Measurements from ENCODE around the gene OBP2A.
"Not testable (repeated sequence)": the region's sequence is repeated elsewhere in the genome, so short reads cannot be mapped to it uniquely, and the experiment has no call there.

OBP2A gene

DNA sequence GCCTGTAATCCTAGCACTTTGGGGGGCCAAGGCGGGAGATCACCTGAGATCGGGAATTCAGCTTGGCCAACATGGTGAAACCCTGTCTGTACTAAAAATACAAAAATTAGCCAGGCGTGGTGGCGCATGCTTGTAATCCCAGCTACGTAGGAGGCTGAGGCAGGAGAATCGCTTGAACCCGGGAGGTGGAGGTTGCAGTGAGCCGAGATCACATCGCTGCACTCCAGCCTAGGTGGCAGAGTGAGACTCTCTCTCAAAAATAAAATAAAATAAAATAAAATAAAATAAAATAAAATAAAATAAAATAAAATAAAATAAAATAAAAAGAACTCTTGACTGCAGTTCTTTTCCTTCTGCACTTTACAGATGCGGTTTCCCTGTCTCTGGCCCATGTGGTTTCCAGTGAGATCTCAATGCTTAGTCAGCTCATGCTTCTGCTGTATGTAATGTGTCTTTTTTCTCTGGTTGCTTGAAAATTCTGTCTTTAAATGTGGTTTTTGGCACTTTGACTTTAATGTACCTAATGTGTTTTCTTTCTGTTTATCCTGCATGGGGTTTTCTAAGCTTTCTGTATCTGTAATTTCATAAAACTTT, 17.0 kb upstream of the OBP2A start:
- H3K4me1 Mint-ChIP-seq, CTCF ChIA-PET, H3K27me3 Mint-ChIP-seq, H3K9me3 Mint-ChIP-seq, H3K4me3 Mint-ChIP-seq, H3K27ac Mint-ChIP-seq, DNase-seq, H3K36me3 Mint-ChIP-seq: not testable (repeated sequence)

GRCh38 chr9:135530146-135530545, 15.8 kb upstream of the OBP2A start:
- DNase-seq, result no peak
- peaks cover 19% of the 10 kb centered on the region for H3K27me3 Mint-ChIP-seq
- H3K4me1 Mint-ChIP-seq, result no peaks in the 10 kb centered on the region
- H3K4me3 Mint-ChIP-seq, result no peak overlapping the region
- no peak overlapping the region for H3K27ac Mint-ChIP-seq
- H3K9me3 Mint-ChIP-seq, result no peaks in the 10 kb centered on the region
- CTCF ChIA-PET, result no interaction called here
- no peaks in the 10 kb centered on the region for H3K36me3 Mint-ChIP-seq

GRCh38 chr9:135531096-135531495, 14.8 kb upstream of the OBP2A start:
- Mint-ChIP-seq H3K9me3 (no peaks in the 10 kb centered on the region), H3K36me3 (no peaks in the 10 kb centered on the region), H3K27ac (no peak overlapping the region), H3K4me1 (no peaks in the 10 kb centered on the region), H3K4me3 (no peak overlapping the region), H3K27me3 (peaks cover 19% of the 10 kb centered on the region)
- CTCF ChIA-PET, result no interaction called here
- DNase-seq, result no peak

- Mint-ChIP-seq H3K27me3 (peaks cover 27% of the 10 kb centered on the region), H3K4me1 (no peaks in the 10 kb centered on the region), H3K36me3 (no peaks in the 10 kb centered on the region), H3K27ac (no peak overlapping the region), H3K9me3 (no peaks in the 10 kb centered on the region), H3K4me3 (no peak overlapping the region)
- DNase-seq, result no peak
- CTCF ChIA-PET, result interaction anchor here (1.2 kb wide), 1 partner anchor 28 kb away, joined by 3 read pairs; no protein-coding TSS in a partner anchor
Observed at GRCh38 chr9:135533113-135533512, 12.8 kb upstream of the OBP2A start.

DNA sequence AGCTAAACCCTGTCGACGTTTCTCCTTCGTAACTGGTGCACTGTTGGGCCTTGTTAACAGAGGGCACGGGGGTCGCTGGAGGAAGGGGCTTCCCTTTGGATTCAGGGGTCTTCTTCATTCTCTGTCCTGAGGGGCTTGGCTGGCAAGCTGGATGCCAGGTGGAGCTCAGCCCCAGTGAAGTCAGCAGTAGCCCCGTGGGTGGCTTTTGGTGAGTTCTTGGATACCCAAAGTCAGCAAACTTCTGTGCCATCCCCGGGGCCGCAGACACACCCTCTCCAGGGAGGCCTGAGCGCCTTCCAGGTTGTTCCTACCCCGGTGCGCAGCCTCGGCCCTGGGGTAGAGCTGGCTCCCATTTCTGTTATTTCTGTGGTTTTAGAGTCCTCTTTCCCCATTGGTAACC, 12.3 kb upstream of the OBP2A start:
- no peak for DNase-seq
- Mint-ChIP-seq H3K36me3 (no peaks in the 10 kb centered on the region), H3K9me3 (no peaks in the 10 kb centered on the region), H3K27me3 (peaks cover 27% of the 10 kb centered on the region), H3K4me3 (no peak overlapping the region), H3K27ac (no peak overlapping the region), H3K4me1 (no peaks in the 10 kb centered on the region)
- CTCF ChIA-PET, result interaction anchor here (1.2 kb wide), 1 partner anchor 29 kb away, joined by 3 read pairs; no protein-coding TSS in a partner anchor

DNA sequence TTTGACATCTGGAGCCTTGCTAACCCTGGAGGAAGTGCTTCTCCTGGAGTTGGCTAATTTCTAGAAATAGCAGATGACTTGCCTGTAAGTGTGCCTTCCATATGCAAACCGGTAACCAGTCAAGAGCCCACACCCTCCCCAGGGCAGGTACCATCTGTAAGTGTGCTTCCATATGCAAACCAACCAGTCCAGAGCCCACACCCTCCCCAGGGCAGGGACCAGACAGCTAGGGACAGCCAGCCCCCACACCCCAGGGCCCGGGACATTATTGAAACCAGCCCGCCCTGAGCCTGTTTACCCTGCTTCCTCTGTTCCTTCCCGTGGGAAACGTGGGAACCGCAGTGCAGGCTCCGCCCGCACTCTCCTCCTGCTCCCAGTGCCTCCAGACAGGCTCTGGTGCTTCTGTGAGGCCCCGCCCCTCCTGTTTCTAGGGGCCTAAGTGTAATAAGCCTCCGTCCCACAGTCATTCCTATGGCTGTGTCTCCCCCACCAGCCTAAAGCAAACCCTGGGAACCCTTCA, 11.7 kb upstream of the OBP2A start:
- not testable (repeated sequence) for DNase-seq, H3K4me1 Mint-ChIP-seq, H3K4me3 Mint-ChIP-seq, H3K36me3 Mint-ChIP-seq, H3K9me3 Mint-ChIP-seq, H3K27ac Mint-ChIP-seq
- peaks cover 27% of the 10 kb centered on the region for H3K27me3 Mint-ChIP-seq
- CTCF ChIA-PET, result interaction anchor here (1.2 kb wide), 1 partner anchor 29 kb away, joined by 3 read pairs; no protein-coding TSS in a partner anchor

GRCh38 chr9:135534826-135535225, 11.1 kb upstream of the OBP2A start:
- CTCF ChIA-PET, H3K4me3 Mint-ChIP-seq, H3K27ac Mint-ChIP-seq, H3K36me3 Mint-ChIP-seq, H3K9me3 Mint-ChIP-seq, DNase-seq, H3K4me1 Mint-ChIP-seq: not testable (repeated sequence)
- H3K27me3 Mint-ChIP-seq, result peaks cover 27% of the 10 kb centered on the region

GRCh38 chr9:135535631-135536030, 10.3 kb upstream of the OBP2A start:
- H3K9me3 Mint-ChIP-seq, CTCF ChIA-PET, H3K36me3 Mint-ChIP-seq, DNase-seq, H3K4me3 Mint-ChIP-seq, H3K4me1 Mint-ChIP-seq, H3K27ac Mint-ChIP-seq: not testable (repeated sequence)
- H3K27me3 Mint-ChIP-seq, result peaks cover 27% of the 10 kb centered on the region

- H3K27me3 Mint-ChIP-seq, result peaks cover 23% of the 10 kb centered on the region
- H3K36me3 Mint-ChIP-seq, result no peaks in the 10 kb centered on the region
- H3K4me3 Mint-ChIP-seq, result no peak overlapping the region
- no peak overlapping the region for H3K27ac Mint-ChIP-seq
- H3K9me3 Mint-ChIP-seq, result no peaks in the 10 kb centered on the region
- DNase-seq, result no peak
- CTCF ChIA-PET, result no interaction called here
- no peaks in the 10 kb centered on the region for H3K4me1 Mint-ChIP-seq
Observed at GRCh38 chr9:135536216-135536615, 9.7 kb upstream of the OBP2A start.

GRCh38 chr9:135543262-135543894, 2.5 kb upstream of the OBP2A start:
- H3K4me1 Mint-ChIP-seq, H3K27ac Mint-ChIP-seq, H3K4me3 Mint-ChIP-seq, DNase-seq, H3K36me3 Mint-ChIP-seq, H3K27me3 Mint-ChIP-seq, H3K9me3 Mint-ChIP-seq, CTCF ChIA-PET: not testable (repeated sequence)

DNA sequence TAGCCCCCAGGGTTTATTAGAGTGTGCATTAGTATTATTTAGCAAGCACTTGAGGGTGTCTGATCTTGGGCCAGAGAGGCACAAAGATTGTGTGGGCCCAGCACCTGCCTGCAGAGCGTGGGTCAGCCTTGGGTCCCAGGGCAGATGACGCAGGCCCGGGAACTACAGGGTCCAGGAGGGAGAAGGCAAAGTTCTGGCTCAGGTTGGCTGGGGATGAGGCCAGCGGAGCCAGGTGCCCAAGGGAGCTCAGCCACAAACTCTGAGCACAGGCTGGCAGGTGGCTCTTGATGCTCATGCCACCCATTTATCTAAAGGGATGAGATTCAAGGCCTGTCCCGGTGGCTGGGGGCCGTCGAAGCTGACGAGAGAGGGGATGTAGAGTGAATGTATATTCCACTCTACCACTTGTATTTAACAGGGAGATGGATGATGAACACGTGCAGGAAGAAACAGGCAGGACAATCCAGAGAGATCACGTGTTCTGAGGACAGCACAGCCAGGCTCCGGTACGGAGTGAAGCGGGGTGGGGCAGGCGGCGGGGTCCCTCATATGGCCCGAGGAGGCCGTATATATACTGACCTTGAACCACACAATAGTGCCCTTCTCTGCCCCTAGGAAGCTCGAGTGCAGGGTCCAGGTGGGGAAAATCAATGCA, 818 bp upstream of the OBP2A start:
- CTCF ChIA-PET, result no interaction called here
- Mint-ChIP-seq H3K27ac (peak overlapping the region; percentile 54), H3K9me3 (no peaks in the 10 kb centered on the region), H3K4me1 (no peaks in the 10 kb centered on the region), H3K27me3 (peaks cover 10% of the 10 kb centered on the region), H3K4me3 (no peak overlapping the region), H3K36me3 (no peaks in the 10 kb centered on the region)
- no peak for DNase-seq

DNA sequence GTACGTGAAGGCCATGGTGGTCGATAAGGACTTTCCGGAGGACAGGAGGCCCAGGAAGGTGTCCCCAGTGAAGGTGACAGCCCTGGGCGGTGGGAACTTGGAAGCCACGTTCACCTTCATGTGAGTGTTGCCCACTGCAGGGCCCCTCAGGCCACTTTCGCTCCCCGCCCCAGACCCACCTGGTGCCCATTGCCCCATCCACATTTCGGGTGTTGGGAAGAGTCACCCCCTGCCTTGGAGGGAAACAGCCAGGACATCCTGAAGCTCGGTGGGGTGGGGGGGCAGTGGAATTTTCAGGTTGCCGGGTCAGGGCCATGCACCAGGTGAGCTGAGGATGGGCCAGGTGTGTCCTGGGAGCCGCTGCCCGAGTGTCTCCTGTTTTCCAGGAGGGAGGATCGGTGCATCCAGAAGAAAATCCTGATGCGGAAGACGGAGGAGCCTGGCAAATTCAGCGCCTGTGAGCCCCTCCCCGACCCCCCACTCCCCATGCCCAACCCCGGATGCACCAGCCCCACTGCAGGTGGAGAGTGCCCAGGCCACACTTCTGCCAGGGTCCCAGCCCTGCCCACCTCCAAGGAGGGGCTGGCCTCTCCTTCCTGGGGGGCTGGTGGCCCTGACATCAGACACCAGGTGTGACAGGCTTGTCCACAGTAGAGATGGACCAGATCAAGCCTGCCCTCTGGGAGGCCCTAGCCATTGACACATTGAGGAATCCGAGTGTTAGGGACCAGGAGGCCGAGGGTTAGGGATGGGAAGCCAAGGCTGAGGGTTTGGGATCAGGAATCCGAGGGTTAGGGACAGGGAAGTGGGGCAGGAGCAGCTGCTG, 1.1 kb downstream of the OBP2A start:
- H3K9me3 Mint-ChIP-seq, H3K27me3 Mint-ChIP-seq, H3K27ac Mint-ChIP-seq, H3K36me3 Mint-ChIP-seq, CTCF ChIA-PET, H3K4me1 Mint-ChIP-seq, H3K4me3 Mint-ChIP-seq, DNase-seq: not testable (repeated sequence)

- Mint-ChIP-seq H3K4me3 (no peak overlapping the region), H3K9me3 (no peaks in the 10 kb centered on the region), H3K27me3 (peaks cover 5% of the 10 kb centered on the region), H3K36me3 (no peaks in the 10 kb centered on the region), H3K27ac (no peak overlapping the region), H3K4me1 (no peaks in the 10 kb centered on the region)
- CTCF ChIA-PET, result no interaction called here
- DNase-seq, result no peak
Observed at GRCh38 chr9:135547756-135548736, 2.1 kb downstream of the OBP2A start.

Measured in activated naive CD4-positive, alpha-beta T cell treated with anti-CD3 and anti-CD28 coated beads, Interleukin-2, amount 10 ng/mL, durations not matched to agents 7 days and 5 days (primary cell).